GM13977 (cell line): ENCODE results near the gene MTA3.

Source experiments
- DNase-seq: peaks from one replicate; pipeline ENCODE4 v3.0.0; 2012; ENCODE audit warnings: low spot score
- in situ Hi-C: fragments of 300-500 bp; cut with MboI; formaldehyde crosslinking; loops from one replicate; pipeline ENCODE4 v1.12.0; 2022; ENCODE audit warnings: low sequenced_read_pairs, low pct_unique_long_range_greater_than_20kb, mixed read lengths, inconsistent platforms; ENCODE audit not compliant: unreplicated experiment
- TF ChIP-seq, protein P1 (sequence below): IDR thresholded peaks from 2 replicates; pipeline ENCODE4 v1.5.1; 2012; ENCODE audit warnings: mild to moderate bottlenecking, control low read depth; ENCODE audit not compliant: insufficient read depth; ENCODE audit errors: extremely low read depth, missing control alignments

MTA3 gene

DNA sequence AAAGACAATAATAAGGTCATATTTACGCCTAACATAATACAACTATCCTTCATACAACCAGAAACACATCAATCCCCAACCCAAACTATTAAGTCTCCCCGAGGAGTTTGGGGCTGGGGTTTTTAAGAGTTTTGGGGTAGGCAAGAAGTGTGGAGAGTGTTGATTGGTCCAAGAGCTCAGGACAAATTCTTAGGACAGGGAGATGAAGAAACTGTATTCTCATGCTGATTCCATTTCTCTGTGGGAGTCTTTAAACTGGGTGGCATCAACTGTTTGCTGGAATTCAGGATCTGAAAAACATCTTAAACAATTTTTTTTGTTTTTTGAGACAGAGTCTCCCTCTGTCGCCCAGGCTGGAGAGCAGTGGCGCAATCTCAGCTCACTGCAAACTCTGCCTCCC, 25.6 kb upstream of the MTA3 start:
- no peak for DNase-seq
- in situ Hi-C loops = no loop called here
- TF ChIP-seq, protein P1, sequence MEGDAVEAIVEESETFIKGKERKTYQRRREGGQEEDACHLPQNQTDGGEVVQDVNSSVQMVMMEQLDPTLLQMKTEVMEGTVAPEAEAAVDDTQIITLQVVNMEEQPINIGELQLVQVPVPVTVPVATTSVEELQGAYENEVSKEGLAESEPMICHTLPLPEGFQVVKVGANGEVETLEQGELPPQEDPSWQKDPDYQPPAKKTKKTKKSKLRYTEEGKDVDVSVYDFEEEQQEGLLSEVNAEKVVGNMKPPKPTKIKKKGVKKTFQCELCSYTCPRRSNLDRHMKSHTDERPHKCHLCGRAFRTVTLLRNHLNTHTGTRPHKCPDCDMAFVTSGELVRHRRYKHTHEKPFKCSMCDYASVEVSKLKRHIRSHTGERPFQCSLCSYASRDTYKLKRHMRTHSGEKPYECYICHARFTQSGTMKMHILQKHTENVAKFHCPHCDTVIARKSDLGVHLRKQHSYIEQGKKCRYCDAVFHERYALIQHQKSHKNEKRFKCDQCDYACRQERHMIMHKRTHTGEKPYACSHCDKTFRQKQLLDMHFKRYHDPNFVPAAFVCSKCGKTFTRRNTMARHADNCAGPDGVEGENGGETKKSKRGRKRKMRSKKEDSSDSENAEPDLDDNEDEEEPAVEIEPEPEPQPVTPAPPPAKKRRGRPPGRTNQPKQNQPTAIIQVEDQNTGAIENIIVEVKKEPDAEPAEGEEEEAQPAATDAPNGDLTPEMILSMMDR = no peak

DNA sequence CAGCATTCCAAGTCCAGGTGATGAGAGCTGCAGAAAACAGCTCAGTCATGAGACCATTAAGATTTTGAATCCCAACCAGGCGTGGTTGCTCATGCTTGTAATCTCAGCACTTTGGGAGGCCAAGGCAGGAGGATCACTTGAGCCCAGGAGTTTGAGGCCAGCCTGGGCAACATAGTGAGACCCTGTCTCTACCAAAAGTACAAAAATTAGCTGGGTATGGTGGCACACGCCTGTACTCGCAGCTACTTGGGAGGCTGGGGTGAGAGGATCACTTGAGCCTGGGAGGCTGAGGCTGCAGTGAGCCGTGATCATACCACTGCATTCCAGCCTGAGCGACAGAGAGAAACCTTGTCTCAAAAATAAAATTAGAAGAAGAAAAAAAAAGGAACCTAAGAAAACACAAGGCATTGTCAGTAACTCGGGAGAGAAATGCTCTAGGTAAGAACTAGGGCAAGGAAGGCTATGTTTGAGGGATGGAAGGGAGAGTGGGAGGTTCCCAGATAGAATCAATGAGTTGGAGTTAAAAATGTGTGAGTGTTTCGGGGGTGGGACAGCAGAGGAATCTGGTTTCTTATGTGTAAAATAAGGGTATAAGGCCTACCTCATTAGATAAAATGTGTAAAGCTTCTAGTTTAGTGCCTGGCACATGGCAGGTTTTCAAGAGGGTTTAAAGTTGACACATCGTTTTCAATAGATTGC, 23.3 kb upstream of the MTA3 start:
- no peak for DNase-seq
- in situ Hi-C loops = no loop called here
- TF ChIP-seq, protein P1 = no peak

DNA sequence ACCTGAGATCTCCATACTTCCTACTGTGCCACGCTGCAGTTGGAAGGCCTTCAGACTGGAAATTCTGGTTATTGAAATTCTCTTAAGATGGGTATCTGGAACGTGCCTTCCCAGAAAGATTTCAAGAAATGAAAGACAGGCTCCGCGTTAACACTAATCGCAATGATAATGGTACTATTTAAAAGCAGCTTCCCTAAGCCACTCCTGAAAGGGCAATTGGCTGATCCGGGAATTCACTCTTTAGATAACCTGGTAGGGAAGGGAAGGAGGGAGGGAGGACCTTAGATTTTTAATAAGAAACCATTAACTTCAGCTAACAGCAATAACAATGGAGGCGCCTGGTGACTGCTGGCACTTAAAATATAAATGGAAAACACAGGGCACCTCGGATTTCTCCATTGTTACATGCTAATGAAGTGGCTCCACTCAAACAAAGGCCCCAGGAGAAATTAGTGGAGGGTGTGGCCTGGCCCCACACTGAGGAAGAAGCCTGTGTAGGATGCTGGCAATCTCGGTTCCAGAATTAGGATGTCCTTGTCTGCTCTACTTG, 22.5 kb upstream of the MTA3 start:
- DNase-seq = no peak
- TF ChIP-seq, protein P1 = no peak
- in situ Hi-C loops = no loop called here

DNA sequence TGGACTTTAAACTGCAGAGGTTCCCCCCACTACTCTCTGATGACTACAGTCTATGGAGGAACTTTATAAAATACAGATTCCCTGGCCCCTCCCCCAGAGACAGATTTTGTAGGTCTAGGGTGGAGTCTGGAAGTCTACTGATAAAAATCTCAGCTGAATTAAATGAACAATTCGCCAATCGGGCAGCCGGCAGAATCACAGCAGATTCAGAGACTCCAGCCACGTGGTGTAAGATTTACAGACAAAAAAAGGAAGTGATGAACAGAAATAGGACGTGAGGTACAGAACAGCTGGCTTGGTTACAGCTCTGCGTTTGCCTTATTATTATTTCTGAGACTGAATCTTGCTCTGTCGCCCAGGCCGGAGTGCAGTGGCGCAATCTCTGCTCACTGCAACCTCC, 21.4 kb upstream of the MTA3 start:
- in situ Hi-C loops = no loop called here
- no peak for DNase-seq
- TF ChIP-seq, protein P1 = no peak

DNA sequence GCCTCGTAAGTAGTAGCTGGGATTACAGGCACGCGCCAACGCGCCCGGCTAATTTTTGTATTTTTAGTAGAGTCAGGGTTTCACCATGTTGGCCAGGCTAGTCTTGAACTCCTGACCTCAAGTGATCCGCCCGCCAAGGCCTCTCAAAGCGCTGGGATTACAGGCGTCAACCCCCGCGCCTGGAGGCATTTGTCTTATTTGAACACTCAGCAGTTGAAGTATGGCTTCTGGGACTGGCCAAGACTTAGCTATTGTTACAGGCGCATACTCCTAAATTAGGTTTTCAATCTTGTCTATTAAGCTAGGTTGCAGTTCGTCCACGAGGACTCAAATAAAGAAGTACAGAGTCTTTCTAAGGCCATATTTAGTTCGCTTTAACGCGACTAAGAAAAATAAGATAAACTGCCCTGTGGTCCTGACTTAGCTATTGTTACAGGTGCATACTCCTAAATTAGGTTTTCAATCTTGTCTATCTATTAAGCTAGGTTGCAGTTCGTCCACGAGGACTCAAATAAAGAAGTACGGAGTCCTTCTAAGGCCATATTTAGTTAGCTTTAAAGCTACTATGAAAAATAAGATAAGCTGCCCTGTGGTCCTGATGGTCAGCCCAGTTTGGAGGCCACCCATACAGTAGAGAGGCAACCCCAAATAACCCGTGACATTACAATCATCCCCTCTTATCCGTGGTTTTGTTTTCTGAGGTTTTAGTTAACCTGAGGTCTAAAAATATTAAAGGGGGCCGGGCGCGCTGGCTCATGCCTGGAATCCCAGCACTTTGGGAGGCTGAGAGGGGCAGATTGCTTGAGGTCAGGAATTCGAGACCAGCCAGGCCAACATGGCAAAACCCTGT, 20.8 kb upstream of the MTA3 start:
- in situ Hi-C loops = no loop called here
- DNase-seq = no peak
- TF ChIP-seq, protein P1 = no peak

DNA sequence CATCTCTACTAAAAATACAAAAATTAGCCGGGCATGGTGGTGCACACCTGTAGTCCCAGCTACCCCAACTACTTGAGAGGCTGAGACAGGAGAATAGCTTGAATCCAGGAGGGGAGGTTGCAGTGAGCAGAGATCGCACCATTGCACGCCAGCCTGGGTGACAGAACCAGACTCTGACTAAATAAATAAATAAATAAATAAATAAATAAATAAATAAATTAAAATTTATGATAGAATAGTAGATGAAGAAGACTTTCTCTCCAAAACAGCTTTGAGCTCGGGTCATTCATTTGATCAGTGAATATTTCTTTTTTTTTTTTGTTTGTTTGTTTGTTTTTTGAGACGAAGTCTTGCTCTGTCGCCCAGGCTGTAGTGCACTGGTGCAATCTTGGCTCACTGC, 17.6 kb upstream of the MTA3 start:
- TF ChIP-seq, protein P1 = no peak
- in situ Hi-C loops = no loop called here
- no peak for DNase-seq
